ENCODE data around the gene FAM163B. TPM values are rescaled to one million over a fixed set of nuclear protein-coding genes. Genes with fewer than 3 reads are reported as not detected.

FAM163B gene
- total and polyA plus RNA-seq, 2 experiments from 2014 or later, result 0.60 to 1.3 TPM

DNA sequence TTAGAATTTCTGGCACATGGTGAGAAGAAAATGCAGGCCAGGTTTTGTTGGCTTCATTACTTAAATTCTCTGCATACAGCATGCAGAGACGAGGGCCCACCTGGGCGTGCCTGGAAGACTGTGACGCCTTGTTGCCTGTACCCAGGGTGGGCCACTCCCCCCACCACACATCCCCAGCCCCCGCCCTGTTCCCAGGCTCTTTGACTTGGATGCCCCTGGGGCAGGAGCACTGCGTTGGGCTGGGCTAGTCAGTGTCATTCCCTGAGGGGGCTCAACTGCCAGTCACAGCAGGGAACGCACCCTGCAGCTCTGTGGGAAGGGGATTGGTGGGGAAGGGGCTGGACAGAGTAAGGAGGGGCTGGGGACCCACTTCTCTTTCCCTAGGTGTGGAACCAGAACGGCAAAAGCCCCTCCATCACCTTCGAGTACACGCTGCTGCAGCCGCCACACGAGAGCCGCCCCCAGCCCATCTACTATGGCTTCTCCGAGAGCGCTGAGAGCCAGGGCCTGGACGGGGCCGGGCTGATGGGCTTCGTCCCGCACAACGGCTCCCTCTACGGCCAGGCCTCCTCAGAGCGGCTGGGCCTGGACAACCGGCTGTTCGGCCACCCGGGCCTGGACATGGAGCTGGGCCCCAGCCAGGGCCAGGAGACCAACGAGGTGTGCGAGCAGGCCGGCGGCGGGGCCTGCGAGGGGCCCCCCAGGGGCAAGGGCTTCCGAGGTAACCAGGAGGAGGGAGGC, 55.0 kb downstream of the FAM163B start:
- H3K27ac Mint-ChIP-seq, result no peak overlapping the region
- H3K27me3 ChIP-seq (ENCODE audit: insufficient read depth), result no peaks in the 10 kb centered on the region
- no peaks in the 10 kb centered on the region for H3K36me3 ChIP-seq (ENCODE audit: insufficient read depth)
- no peak overlapping the region for H3K27ac ChIP-seq (ENCODE audit: low read depth)
- no peak for TF ChIP-seq NANOG (IDR thresholded peaks at IDR 0.05; ENCODE audit: borderline replicate concordance)
- TF ChIP-seq STAT1 (IDR thresholded peaks at IDR 0.05; ENCODE audit: unreplicated experiment), result no peak
- TF ChIP-seq JUNB (IDR thresholded peaks at IDR 0.05; ENCODE audit: unreplicated experiment), result no peak
- no peak for TF ChIP-seq ZNF114 (CRISPR knock-in tag; IDR thresholded peaks at IDR 0.05)
- TF ChIP-seq, protein P1, sequence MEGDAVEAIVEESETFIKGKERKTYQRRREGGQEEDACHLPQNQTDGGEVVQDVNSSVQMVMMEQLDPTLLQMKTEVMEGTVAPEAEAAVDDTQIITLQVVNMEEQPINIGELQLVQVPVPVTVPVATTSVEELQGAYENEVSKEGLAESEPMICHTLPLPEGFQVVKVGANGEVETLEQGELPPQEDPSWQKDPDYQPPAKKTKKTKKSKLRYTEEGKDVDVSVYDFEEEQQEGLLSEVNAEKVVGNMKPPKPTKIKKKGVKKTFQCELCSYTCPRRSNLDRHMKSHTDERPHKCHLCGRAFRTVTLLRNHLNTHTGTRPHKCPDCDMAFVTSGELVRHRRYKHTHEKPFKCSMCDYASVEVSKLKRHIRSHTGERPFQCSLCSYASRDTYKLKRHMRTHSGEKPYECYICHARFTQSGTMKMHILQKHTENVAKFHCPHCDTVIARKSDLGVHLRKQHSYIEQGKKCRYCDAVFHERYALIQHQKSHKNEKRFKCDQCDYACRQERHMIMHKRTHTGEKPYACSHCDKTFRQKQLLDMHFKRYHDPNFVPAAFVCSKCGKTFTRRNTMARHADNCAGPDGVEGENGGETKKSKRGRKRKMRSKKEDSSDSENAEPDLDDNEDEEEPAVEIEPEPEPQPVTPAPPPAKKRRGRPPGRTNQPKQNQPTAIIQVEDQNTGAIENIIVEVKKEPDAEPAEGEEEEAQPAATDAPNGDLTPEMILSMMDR (conservative IDR thresholded peaks at IDR 0.05; ENCODE audit: low read depth in 2 of 2), result peak in 1 of 2 experiments; percentile 37; a peak in 3 of 4 replicates
- peaks cover 9% of the 10 kb centered on the region for H3K27me3 Mint-ChIP-seq (ENCODE audit: insufficient read depth, low read depth, poor library complexity)
- H3K9me2 ChIP-seq (ENCODE audit: insufficient read depth), result no peaks in the 10 kb centered on the region
- H3K4me2 ChIP-seq, result no peak overlapping the region
- ATAC-seq (peak; percentile 73), DNase-seq (ENCODE audit: low spot score) (peak; percentile 51)
- no peak overlapping the region for H2AFZ ChIP-seq
- H4K20me1 ChIP-seq (replicated peaks; ENCODE audit: insufficient read depth), result no peaks in the 10 kb centered on the region
- no peaks in the 10 kb centered on the region for H3K36me3 Mint-ChIP-seq (ENCODE audit: low read depth)
- H3K4me1 ChIP-seq (ENCODE audit: insufficient read depth), result peaks cover 5% of the 10 kb centered on the region
- no peak overlapping the region for H3K4me3 ChIP-seq
- H3K9me3 Mint-ChIP-seq, result no peaks in the 10 kb centered on the region
- no peaks in the 10 kb centered on the region for H3K79me2 ChIP-seq (replicated peaks; ENCODE audit: insufficient read depth)
- H3K4me1 Mint-ChIP-seq, result peaks cover 26% of the 10 kb centered on the region
- H3K4me3 Mint-ChIP-seq, result no peak overlapping the region
- H3F3A ChIP-seq (replicated peaks; ENCODE audit: low read depth), result no peaks in the 10 kb centered on the region

DNA sequence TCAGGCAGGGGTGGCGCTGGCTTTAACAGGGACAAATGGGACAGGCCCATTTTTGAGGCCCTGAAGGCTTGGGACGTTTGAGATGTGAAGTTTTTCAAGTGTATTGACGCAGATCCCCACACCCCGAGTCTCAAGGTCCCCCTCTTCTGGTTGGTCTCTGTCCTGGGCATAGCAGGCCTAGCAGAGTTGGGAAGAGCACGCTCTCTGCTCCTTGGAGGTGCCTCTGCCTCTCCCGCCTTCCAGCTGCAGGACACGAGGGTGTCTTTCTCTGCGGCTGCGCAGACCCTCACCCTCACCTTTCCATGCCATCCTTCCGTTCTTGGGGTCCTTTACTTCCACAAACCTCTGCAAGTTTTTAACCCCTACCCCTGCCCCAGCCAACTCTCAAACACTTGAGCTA, 56.1 kb downstream of the FAM163B start:
- DNase-seq (ENCODE audit: low spot score), result peak; percentile 15
- H3K27me3 Mint-ChIP-seq (ENCODE audit: insufficient read depth, low read depth, poor library complexity), result peaks cover 6% of the 10 kb centered on the region
- H3K4me3 ChIP-seq, result no peak overlapping the region
- peak overlapping the region; percentile 70; the same call in 1 of the 2 replicates for H3K27ac Mint-ChIP-seq
- no peaks in the 10 kb centered on the region for H3K36me3 ChIP-seq (ENCODE audit: insufficient read depth)
- peaks cover 17% of the 10 kb centered on the region for H3K4me1 Mint-ChIP-seq
- no peaks in the 10 kb centered on the region for H3K9me2 ChIP-seq (ENCODE audit: insufficient read depth)
- no peaks in the 10 kb centered on the region for H3F3A ChIP-seq (replicated peaks; ENCODE audit: low read depth)
- no peaks in the 10 kb centered on the region for H3K27me3 ChIP-seq (ENCODE audit: insufficient read depth)
- H3K27ac ChIP-seq (ENCODE audit: low read depth), result no peak overlapping the region
- H3K9me3 Mint-ChIP-seq, result no peaks in the 10 kb centered on the region
- no peaks in the 10 kb centered on the region for H3K36me3 Mint-ChIP-seq (ENCODE audit: low read depth)
- no peaks in the 10 kb centered on the region for H4K20me1 ChIP-seq (replicated peaks; ENCODE audit: insufficient read depth)
- no peak overlapping the region for H3K4me3 Mint-ChIP-seq
- TF ChIP-seq, protein P2, sequence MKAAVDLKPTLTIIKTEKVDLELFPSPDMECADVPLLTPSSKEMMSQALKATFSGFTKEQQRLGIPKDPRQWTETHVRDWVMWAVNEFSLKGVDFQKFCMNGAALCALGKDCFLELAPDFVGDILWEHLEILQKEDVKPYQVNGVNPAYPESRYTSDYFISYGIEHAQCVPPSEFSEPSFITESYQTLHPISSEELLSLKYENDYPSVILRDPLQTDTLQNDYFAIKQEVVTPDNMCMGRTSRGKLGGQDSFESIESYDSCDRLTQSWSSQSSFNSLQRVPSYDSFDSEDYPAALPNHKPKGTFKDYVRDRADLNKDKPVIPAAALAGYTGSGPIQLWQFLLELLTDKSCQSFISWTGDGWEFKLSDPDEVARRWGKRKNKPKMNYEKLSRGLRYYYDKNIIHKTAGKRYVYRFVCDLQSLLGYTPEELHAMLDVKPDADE (IDR thresholded peaks at IDR 0.05), result no peak
- TF ChIP-seq, protein P1 (conservative IDR thresholded peaks at IDR 0.05; ENCODE audit: low read depth in 2 of 2), result peak in 1 of 2 experiments; percentile 48; a peak in 2 of 4 replicates
- TF ChIP-seq STAT1 (IDR thresholded peaks at IDR 0.05; ENCODE audit: unreplicated experiment), result no peak
- H3K79me2 ChIP-seq (replicated peaks; ENCODE audit: insufficient read depth), result no peaks in the 10 kb centered on the region
- peak; percentile 23 for ATAC-seq
- H2AFZ ChIP-seq, result no peak overlapping the region
- H3K4me2 ChIP-seq, result no peak overlapping the region
- H3K4me1 ChIP-seq (ENCODE audit: insufficient read depth), result no peaks in the 10 kb centered on the region; the same call in 1 of the 2 replicates
